Measurements from ENCODE around the gene SGK2. TPM values are rescaled to one million over a fixed set of nuclear protein-coding genes. Genes with fewer than 3 reads are reported as not detected.

SGK2 gene
- polyA plus RNA-seq, 3 donors = 12.0 to 16.5 (median 13.2) TPM

DNA sequence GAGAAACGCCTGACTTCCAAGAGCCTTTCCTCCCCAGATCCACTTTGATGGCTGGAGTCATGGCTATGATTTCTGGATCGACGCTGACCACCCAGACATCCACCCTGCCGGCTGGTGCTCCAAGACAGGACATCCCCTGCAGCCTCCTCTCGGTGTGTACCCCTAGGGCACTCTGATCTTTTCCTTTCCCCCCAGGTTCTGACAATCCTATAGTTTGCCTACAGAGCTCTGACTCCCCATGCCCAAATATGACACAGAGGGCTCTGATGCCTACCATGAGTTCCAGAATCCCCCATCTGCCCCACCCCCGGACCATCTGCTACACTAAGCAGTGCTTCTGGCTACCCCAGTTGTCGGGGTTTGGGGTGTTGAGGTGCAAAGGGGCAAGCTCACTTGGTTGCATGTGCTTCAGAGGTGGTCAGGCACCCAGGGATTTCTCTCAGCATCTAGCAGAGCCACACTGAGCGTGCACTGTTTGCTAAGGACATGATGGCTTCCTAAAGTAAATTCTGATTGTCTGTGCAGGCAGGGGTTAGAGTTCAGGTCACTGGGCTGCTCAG, 24.0 kb upstream of the SGK2 start:
- H3K27ac ChIP-seq (ENCODE audit: low read depth, low read length) = no peak overlapping the region
- 91 to 94% (median 92%) methylated on average over 8 of the region's 8 CpGs for WGBS, 3 donors

DNA sequence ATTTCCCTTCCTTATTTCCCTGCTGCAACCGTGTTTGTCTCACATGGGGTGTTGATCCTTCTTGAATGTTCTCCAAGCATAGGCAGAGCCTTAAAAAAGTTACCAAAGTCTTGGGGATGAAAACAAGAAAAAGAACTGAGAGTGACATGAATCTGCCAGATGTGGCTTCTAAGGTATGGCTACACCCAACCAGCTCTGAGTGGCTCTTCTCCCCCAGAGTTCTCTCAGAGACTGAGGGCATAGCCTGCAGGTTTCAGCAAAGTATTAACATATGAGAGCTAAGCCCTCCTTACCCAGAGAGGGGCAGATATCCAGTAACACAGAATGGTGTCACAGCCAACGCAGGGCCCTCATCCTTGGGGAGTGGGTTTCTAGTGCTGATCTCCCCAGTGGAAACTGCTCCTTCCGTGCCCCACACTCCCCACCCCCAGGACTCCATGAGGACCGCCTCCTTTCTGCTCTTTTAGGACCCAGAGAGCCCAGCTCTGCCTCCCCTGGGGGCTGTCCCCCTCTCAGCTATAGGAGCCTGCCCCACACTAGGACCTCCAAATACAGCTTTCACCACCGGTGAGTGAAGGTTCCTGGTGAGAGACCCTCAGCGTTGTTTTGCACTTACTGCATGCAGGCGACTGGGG, 23.3 kb upstream of the SGK2 start:
- 83 to 89% (median 84%) methylated on average over 7 of the region's 7 CpGs for WGBS, 3 donors
- H3K27ac ChIP-seq (ENCODE audit: low read depth, low read length) = no peak overlapping the region

DNA sequence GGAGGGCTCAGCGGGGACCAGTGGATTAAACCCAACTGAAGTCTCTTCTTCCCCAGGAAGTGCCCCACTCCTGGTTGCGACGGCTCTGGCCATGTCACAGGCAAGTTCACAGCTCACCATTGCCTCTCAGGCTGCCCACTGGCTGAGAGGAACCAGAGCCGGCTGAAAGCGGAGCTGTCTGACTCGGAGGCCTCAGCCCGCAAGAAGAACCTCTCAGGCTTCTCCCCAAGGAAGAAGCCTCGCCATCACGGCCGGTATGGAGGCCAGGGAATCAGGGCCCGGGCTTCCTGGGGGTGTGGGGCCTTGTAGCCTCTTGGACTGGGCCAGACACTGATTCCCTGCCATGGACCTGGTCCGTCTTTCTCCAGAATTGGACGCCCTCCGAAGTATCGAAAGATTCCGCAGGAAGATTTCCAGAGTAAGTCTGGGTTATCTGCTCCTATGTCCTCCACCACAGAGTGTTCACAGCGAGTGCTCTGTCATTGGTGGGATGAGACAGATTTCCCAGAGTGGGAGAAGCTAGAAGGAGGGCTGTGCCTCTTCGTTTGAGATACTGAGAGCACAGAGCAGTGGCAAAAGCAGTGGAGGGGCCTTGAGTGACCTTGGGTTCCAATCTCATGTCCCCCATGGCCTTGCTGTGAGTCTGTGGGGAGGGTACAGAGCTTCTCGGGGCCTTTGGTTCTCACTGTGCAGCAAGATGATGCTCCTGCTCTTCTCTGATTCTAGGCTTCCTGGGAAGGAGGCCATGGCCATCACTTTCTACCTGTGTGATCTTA, 22.6 kb upstream of the SGK2 start:
- no peak overlapping the region for H3K27ac ChIP-seq (ENCODE audit: low read depth, low read length)
- 87 to 89% (median 88%) methylated on average over 19 of the region's 19 CpGs for WGBS, 3 donors

GRCh38 chr20:43536817-43537440, 21.9 kb upstream of the SGK2 start:
- H3K27ac ChIP-seq (ENCODE audit: low read depth, low read length) = no peak overlapping the region
- WGBS, 3 donors = 61 to 85% (median 81%) methylated on average over 2 of the region's 2 CpGs

- no peak overlapping the region for H3K27ac ChIP-seq (ENCODE audit: low read depth, low read length)
- WGBS, 3 donors = 30 to 35% (median 34%) methylated on average over 4 of the region's 4 CpGs
Measured at GRCh38 chr20:43537921-43538877, 20.6 kb upstream of the SGK2 start.

DNA sequence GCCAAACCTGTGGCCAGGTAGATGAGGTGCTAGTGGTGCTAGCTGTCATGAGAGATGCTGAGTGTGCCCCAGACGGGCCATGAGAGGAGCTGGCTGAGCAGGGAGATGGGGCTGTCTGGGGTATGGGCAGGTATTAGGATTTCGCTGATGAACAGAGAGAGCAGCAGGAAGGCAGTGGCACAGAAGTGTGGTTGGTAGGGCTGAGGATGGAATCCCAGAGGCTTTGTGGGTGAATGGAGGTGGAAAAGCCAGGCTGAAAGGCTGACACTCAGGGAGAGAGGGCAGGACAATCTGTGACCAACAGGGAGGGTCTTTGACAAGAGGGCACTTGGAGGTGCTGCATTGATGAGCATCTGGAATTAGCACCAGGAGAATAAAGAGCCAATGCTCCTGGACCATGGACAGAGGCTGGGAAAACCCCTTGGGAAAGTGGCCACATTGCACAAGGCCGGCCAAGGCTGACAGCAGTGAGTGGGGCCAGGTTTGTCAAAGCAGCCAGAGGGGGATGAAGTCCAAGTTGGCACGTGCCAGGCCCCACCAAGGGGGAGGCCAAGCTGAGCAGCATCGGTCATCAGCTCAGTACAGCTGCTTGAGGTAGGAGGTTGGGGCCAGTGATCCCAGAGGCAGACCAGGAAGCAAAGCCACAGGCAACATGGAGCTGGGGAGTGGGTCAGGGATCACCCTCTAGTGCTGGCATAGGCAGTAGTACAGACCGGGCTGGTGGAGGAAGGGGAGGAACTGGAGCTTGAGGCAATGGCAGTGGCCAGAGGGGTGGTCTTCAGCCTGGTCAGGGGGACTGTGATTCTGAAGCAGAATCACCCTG, 19.7 kb upstream of the SGK2 start:
- H3K27ac ChIP-seq (ENCODE audit: low read depth, low read length) = no peak overlapping the region
- 42 to 73% (median 68%) methylated on average over 6 of the region's 6 CpGs for WGBS, 3 donors

DNA sequence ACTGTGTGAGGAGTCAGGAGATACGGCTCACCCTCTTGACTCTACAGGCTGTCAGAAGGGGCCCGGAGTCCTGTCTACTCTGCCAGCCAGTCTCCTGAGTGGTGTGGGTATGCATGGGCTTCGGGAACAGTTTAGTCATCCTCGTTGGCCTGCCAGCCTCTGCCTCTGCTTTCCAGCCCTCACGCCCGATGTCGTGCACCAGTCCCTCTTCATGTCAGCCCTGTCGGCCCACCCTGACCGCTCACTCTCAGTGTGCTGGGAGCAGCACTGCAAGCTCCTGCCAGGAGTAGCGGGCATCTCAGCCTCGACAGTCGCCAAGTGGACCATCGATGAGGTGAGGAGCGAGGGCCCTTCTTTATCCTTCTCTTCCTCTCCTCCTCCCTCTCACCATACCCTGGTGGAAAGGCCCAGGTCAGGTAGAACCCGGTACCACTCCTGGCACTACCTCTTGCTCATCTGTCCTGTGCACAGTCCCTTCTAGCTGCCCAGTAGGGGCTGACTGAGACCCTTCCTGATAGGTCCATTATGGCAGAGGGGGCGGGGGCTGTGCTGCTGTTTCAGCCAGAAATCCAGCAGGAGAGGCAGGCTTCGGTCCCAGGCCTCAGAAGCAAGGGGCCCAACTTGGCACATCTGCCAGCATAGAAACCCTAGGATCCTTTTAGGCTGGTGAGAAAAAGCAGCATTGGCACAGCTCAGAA, 18.7 kb upstream of the SGK2 start:
- 86 to 92% (median 92%) methylated on average over 17 of the region's 17 CpGs for WGBS, 3 donors
- H3K27ac ChIP-seq (ENCODE audit: low read depth, low read length) = no peak overlapping the region

- H3K27ac ChIP-seq (ENCODE audit: low read depth, low read length) = no peak overlapping the region
- whole genome bisulfite sequencing, 3 donors = 81 to 95% (median 88%) methylated on average over 7 of the region's 7 CpGs
Measured at GRCh38 chr20:43540673-43541060, 18.2 kb upstream of the SGK2 start.

GRCh38 chr20:43541214-43541613, 17.6 kb upstream of the SGK2 start:
- H3K27ac ChIP-seq (ENCODE audit: low read depth, low read length) = no peak overlapping the region
- WGBS, 3 donors = 68 to 74% (median 70%) methylated on average over 2 of the region's 2 CpGs

- no peak overlapping the region for H3K27ac ChIP-seq (ENCODE audit: low read depth, low read length)
- 75 to 89% (median 83%) methylated on average over 5 of the region's 5 CpGs for WGBS, 3 donors
Measured at GRCh38 chr20:43542161-43542560, 16.7 kb upstream of the SGK2 start.

GRCh38 chr20:43542674-43543073, 16.2 kb upstream of the SGK2 start:
- no peak overlapping the region for H3K27ac ChIP-seq (ENCODE audit: low read depth, low read length)
- 73 to 80% (median 79%) methylated on average over 4 of the region's 4 CpGs for WGBS, 3 donors

GRCh38 chr20:43543138-43543537, 15.7 kb upstream of the SGK2 start:
- WGBS, 3 donors = 87 to 95% (median 93%) methylated on average over 5 of the region's 5 CpGs
- no peak overlapping the region for H3K27ac ChIP-seq (ENCODE audit: low read depth, low read length)

DNA sequence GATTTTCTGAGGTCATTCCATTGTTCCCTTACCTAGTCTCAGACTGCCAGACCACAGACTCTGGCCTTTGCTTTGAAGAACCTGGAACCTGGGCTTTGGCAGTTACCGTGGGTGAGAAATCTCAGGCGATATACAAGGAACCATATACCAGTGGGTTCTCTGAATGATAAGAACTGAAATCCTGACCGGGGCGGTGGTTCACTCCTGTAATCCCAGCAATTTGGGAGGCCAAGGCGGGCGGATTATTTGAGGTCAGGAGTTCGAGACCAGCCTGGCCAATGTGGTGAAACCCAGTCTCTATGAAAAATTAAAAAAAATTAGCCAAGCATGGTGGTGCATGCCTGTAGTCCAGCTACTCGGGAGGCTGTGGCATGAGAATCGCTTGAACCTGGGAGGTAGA, 14.3 kb upstream of the SGK2 start:
- 88 to 91% (median 89%) methylated on average over 9 of the region's 9 CpGs for WGBS, 3 donors
- H3K27ac ChIP-seq (ENCODE audit: low read depth, low read length) = no peak overlapping the region

DNA sequence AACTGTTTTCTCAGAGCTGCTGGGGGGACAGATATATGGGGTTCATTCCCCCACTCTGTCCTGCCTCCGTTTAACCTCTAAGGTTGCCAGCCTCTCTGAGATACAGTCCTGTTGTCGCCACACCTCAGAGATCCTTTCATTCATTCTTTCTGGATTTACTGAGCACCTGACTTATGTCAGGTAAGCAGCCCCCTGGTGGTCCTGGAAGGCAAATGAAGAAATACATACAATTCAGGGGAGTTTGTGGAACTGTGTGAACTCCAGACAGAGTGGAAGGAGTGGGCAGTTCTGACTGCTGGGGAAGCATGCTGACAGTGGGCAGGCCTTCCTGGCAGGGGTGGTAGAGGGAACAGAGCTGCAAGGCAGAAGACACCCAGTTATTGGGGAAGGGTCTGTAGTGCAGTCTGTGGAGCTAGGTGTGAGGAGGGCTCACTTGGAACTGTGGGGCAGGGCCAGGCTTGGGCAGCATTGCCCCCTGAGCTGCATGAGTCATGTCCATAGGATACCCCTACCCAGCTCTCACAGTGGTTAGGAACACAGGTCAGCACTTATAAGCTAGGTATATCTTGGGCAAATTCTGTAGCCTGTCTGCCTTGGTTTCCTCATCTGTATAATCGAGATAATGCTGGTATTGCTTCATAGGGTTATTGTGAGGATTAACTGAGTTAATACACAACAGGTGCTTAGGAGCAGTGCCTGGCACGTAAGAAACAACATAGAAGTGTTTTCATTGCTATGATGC, 12.8 kb upstream of the SGK2 start:
- 87 to 96% (median 90%) methylated on average over 4 of the region's 4 CpGs for whole genome bisulfite sequencing, 3 donors
- no peak overlapping the region for H3K27ac ChIP-seq (ENCODE audit: low read depth, low read length)

- 70 to 71% (median 70%) methylated on average over 5 of the region's 5 CpGs for WGBS, 3 donors
- no peak overlapping the region for H3K27ac ChIP-seq (ENCODE audit: low read depth, low read length)
Measured at GRCh38 chr20:43548273-43548880, 10.4 kb upstream of the SGK2 start.

Data from adipose tissue (tissue), 3 donors.